GM23338 (cell line): ENCODE results near the gene CYFIP1. TPM values are rescaled to one million over a fixed set of nuclear protein-coding genes. Genes with fewer than 3 reads are reported as not detected.

Source experiments
- ATAC-seq: fragments of 200-7000 bp; cut with Tn5 transposase; 3 replicates; pipeline ENCODE4 v1.9.1; 2020
- DNase-seq: peaks from one replicate; pipeline ENCODE4 v3.0.0-alpha.2; 2015; ENCODE audit warnings: low spot score
- H2AFZ ChIP-seq: fragments of 200-600 bp; sonication (generic); 2 replicates; pipeline ENCODE4 v1.8.0; 2016; ENCODE audit warnings: antibody characterized with exemption, mild to moderate bottlenecking, moderate library complexity
- H3F3A ChIP-seq: fragments of 200-600 bp; sonication (generic); replicated peaks from 2 replicates; pipeline ENCODE4 v1.8.0; 2017; ENCODE audit warnings: antibody characterized with exemption, mixed run types, low read depth
- H3K27ac ChIP-seq: fragments of 200-600 bp; sonication (generic); 2 replicates; pipeline ENCODE4 v1.6.1; 2016; ENCODE audit warnings: low read depth
- H3K27me3 ChIP-seq: fragments of 200-600 bp; sonication (generic); 2 replicates; pipeline ENCODE4 v1.8.0; 2016; ENCODE audit warnings: mild to moderate bottlenecking, mixed run types, moderate library complexity; ENCODE audit not compliant: insufficient read depth
- H3K36me3 ChIP-seq: fragments of 200-600 bp; sonication (generic); 2 replicates; pipeline ENCODE4 v1.8.0; 2016; ENCODE audit warnings: mild to moderate bottlenecking; ENCODE audit not compliant: insufficient read depth
- H3K4me1 ChIP-seq: fragments of 200-600 bp; sonication (generic); 2 replicates; pipeline ENCODE4 v1.8.0; 2016; ENCODE audit warnings: mild to moderate bottlenecking, moderate library complexity; ENCODE audit not compliant: insufficient read depth
- H3K4me2 ChIP-seq: fragments of 200-600 bp; sonication (generic); 2 replicates; pipeline ENCODE4 v1.7.1; 2017; ENCODE audit warnings: mixed run types
- H3K4me3 ChIP-seq: fragments of 200-600 bp; sonication (generic); 2 replicates; pipeline ENCODE4 v1.6.1; 2016; ENCODE audit warnings: mixed run types
- H3K79me2 ChIP-seq: fragments of 200-600 bp; sonication (generic); replicated peaks from 2 replicates; pipeline ENCODE4 v1.8.0; 2017; ENCODE audit warnings: mild to moderate bottlenecking; ENCODE audit not compliant: insufficient read depth
- H3K9me2 ChIP-seq: fragments of 200-600 bp; sonication (generic); 2 replicates; pipeline ENCODE4 v1.8.0; 2017; ENCODE audit not compliant: insufficient read depth
- H4K20me1 ChIP-seq: fragments of 200-600 bp; sonication (generic); replicated peaks from 2 replicates; pipeline ENCODE4 v1.8.0; 2017; ENCODE audit warnings: mild to moderate bottlenecking; ENCODE audit not compliant: insufficient read depth
- H3K27ac Mint-ChIP-seq: 2 replicates; pipeline ENCODE4 v1.8.0; 2020; ENCODE audit warnings: inconsistent platforms, mild to moderate bottlenecking, moderate library complexity, mixed read lengths
- H3K27me3 Mint-ChIP-seq: 3 replicates; pipeline ENCODE4 v1.8.0; 2022; ENCODE audit warnings: low read depth, mild to moderate bottlenecking, moderate library complexity, mixed read lengths, inconsistent platforms; ENCODE audit not compliant: insufficient read depth, poor library complexity
- H3K36me3 Mint-ChIP-seq: 3 replicates; pipeline ENCODE4 v1.8.0; 2021; ENCODE audit warnings: low read depth, mild to moderate bottlenecking, inconsistent platforms, moderate library complexity, mixed read lengths
- H3K4me1 Mint-ChIP-seq: 3 replicates; pipeline ENCODE4 v1.8.0; 2020; ENCODE audit warnings: mild to moderate bottlenecking, inconsistent platforms, mixed read lengths
- H3K4me3 Mint-ChIP-seq: 3 replicates; pipeline ENCODE4 v1.8.0; 2021; ENCODE audit warnings: moderate library complexity, mild to moderate bottlenecking, inconsistent platforms, mixed read lengths
- H3K9me3 Mint-ChIP-seq: 3 replicates; pipeline ENCODE4 v1.8.0; 2020; ENCODE audit warnings: moderate library complexity, mild to moderate bottlenecking, inconsistent platforms, mixed read lengths
- CREB1 ChIP-seq: fragments of 250-450 bp; sonication (Bioruptor Pico); IDR thresholded peaks from 2 replicates; pipeline ENCODE4 v1.5.0; 2020; ENCODE audit warnings: low read depth, mild to moderate bottlenecking, moderate library complexity
- CTCF ChIP-seq, 2 experiments: fragments of 200-600 bp in 1 of 2; sonication (generic) in 1 of 2; conservative IDR thresholded peaks; 2 replicates each; pipeline versions ENCODE4 v1.5.1 to v1.6.1; 2016 to 2017; ENCODE audit warnings: antibody characterized with exemption in 2 of 2, low read depth in 2 of 2, mild to moderate bottlenecking in 2 of 2, moderate library complexity in 1 of 2
- ETS1 ChIP-seq: IDR thresholded peaks from 2 replicates; pipeline ENCODE4 v1.6.1; 2016; ENCODE audit warnings: antibody characterized with exemption
- EZH2phosphoT487 ChIP-seq: fragments of 200-600 bp; sonication (generic); IDR thresholded peaks from one replicate; pipeline ENCODE4 v1.8.1; 2018; ENCODE audit warnings: antibody characterized with exemption; ENCODE audit not compliant: unreplicated experiment
- JUNB ChIP-seq: IDR thresholded peaks from one replicate; pipeline ENCODE4 v1.6.1; 2016; ENCODE audit warnings: antibody characterized with exemption; ENCODE audit not compliant: unreplicated experiment
- REST ChIP-seq: IDR thresholded peaks from one replicate; pipeline ENCODE4 v1.6.1; 2018; ENCODE audit warnings: antibody characterized with exemption; ENCODE audit not compliant: unreplicated experiment
- STAT1 ChIP-seq: IDR thresholded peaks from one replicate; pipeline ENCODE4 v1.6.1; 2016; ENCODE audit warnings: antibody characterized with exemption; ENCODE audit not compliant: unreplicated experiment
- ZNF462 ChIP-seq: fragments of 250-450 bp; sonication (Bioruptor Pico); IDR thresholded peaks from 2 replicates; pipeline ENCODE4 v1.5.0; 2020; ENCODE audit warnings: mild to moderate bottlenecking, moderate library complexity
- polyA plus RNA-seq: library from polyadenylated mRNA; unstranded; fragments of >200 nt; fragmentation: Nextera tagmentation; extraction: Ambion mirVana; gene quantifications from 2 replicates; pipeline ENCODE4 v1.2.1, GENCODE V29; 2016
- total RNA-seq: library from RNA; depleted of rRNA; stranded (reverse); fragments of >200 nt; shearing (Covaris generic); gene quantifications from 2 replicates; pipeline ENCODE4 v1.2.3, GENCODE V29; 2014

CYFIP1 gene
- total and polyA plus RNA-seq, 2 experiments from 2014 or later = 20.0 to 73.9 TPM

- ATAC-seq (no peak), DNase-seq (no peak)
- H3K9me2 ChIP-seq = no peaks in the 10 kb centered on the region
- peaks cover 39% of the 10 kb centered on the region for H3K4me1 Mint-ChIP-seq
- no peak overlapping the region for H3K4me2 ChIP-seq
- H3K36me3 Mint-ChIP-seq = peaks cover 34% of the 10 kb centered on the region
- H3K79me2 ChIP-seq = no peaks in the 10 kb centered on the region
- TF ChIP-seq JUNB (no peak), EZH2phosphoT487 (no peak), ZNF462 (CRISPR knock-in tag) (no peak), CREB1 (CRISPR knock-in tag) (no peak)
- H3F3A ChIP-seq = no peaks in the 10 kb centered on the region; the same call in 1 of the 2 replicates
- no peak overlapping the region for H3K27ac Mint-ChIP-seq
- peaks cover 25% of the 10 kb centered on the region for H3K4me1 ChIP-seq
- H4K20me1 ChIP-seq = no peaks in the 10 kb centered on the region
- H3K4me3 ChIP-seq = no peak overlapping the region
- no peaks in the 10 kb centered on the region for H3K36me3 ChIP-seq
- no peak overlapping the region for H3K4me3 Mint-ChIP-seq
- H3K27me3 ChIP-seq = no peaks in the 10 kb centered on the region
- H2AFZ ChIP-seq = no peak overlapping the region
- no peak overlapping the region for H3K27ac ChIP-seq
- no peaks in the 10 kb centered on the region for H3K9me3 Mint-ChIP-seq
- H3K27me3 Mint-ChIP-seq = peaks cover 4% of the 10 kb centered on the region
These were observed 156.6 kb downstream of the CYFIP1 start for GRCh38 chr15:22823495-22824128.

- no peaks in the 10 kb centered on the region for H3F3A ChIP-seq
- no peak overlapping the region for H3K4me3 ChIP-seq
- Mint-ChIP-seq H3K4me3 (no peak overlapping the region), H3K4me1 (peaks cover 11% of the 10 kb centered on the region; the same call in 2 of the 3 replicates), H3K36me3 (peaks cover 34% of the 10 kb centered on the region), H3K9me3 (no peaks in the 10 kb centered on the region), H3K27ac (no peak overlapping the region), H3K27me3 (peaks cover 5% of the 10 kb centered on the region)
- H3K27me3 ChIP-seq = no peaks in the 10 kb centered on the region
- no peaks in the 10 kb centered on the region for H3K36me3 ChIP-seq
- no peak overlapping the region for H3K27ac ChIP-seq
- 0 out of 2 replicates have a peak, but pooled peaks cover 5% of the 10 kb centered on the region for H3K79me2 ChIP-seq
- DNase-seq = no peak
- H4K20me1 ChIP-seq = peaks cover 3% of the 10 kb centered on the region; the same call in 1 of the 2 replicates
- no peaks in the 10 kb centered on the region for H3K4me1 ChIP-seq
- H3K4me2 ChIP-seq = no peak overlapping the region
- H2AFZ ChIP-seq = no peak overlapping the region
- H3K9me2 ChIP-seq = no peaks in the 10 kb centered on the region
- no peak for ATAC-seq
- TF ChIP-seq EZH2phosphoT487 = no peak
- TF ChIP-seq REST = no peak
- no peak for TF ChIP-seq ETS1
- no peak for TF ChIP-seq STAT1
- no peak for TF ChIP-seq CTCF (conservative IDR thresholded peaks at IDR 0.05; ENCODE audit: low read depth in 2 of 2)
These were observed 160.5 kb downstream of the CYFIP1 start for GRCh38 chr15:22819651-22820050.
